IMR-90 (cell line): ENCODE measurements around the gene BRAT1. TPM values are rescaled to one million over a fixed set of nuclear protein-coding genes. Genes with fewer than 3 reads are reported as not detected.

Experiments
- ATAC-seq: fragments of 200-7000 bp; cut with Tn5 transposase; 2 replicates; pipeline ENCODE4 v1.9.1; 2020; ENCODE audit warnings: low read depth, mild to moderate bottlenecking, moderate library complexity
- BruUV-seq: library from RNA; stranded (reverse); fragments of 400-500 nt; replicated peaks from 2 replicates; lab custom pipeline; 2021; lab: Mats Ljungman, UMichigan
- CTCF ChIA-PET: fragments of 300-600 bp; formaldehyde crosslinking; extraction: SDS; loops from one replicate; lab custom pipeline; 2021; ENCODE audit warnings: antibody characterized with exemption; lab: Yijun Ruan, JAX
- POLR2A ChIA-PET: fragments of 300-600 bp; sonication (Branson Sonifier 250); formaldehyde crosslinking; loops from one replicate; lab custom pipeline; 2022; ENCODE audit warnings: antibody characterized with exemption; ENCODE audit not compliant: unreplicated experiment; lab: Charles Lee
- DNase-seq: peaks from one replicate; pipeline ENCODE4 v3.0.0; 2013
- H2AFZ ChIP-seq: replicated peaks from 2 replicates; pipeline ENCODE3; 2013; ENCODE audit warnings: low read length, mild to moderate bottlenecking; ENCODE audit not compliant: poor library complexity
- H2AK5ac ChIP-seq: 2 replicates; pipeline ENCODE4 v1.6.1; 2013; ENCODE audit warnings: low read depth, low read length, inconsistent platforms
- H2AK9ac ChIP-seq: replicated peaks from 2 replicates; pipeline ENCODE3; 2013; ENCODE audit warnings: mild to moderate bottlenecking, low read depth, low read length, moderate library complexity; ENCODE audit not compliant: poor library complexity
- H2BK120ac ChIP-seq: 2 replicates; pipeline ENCODE4 v1.6.1; 2013; ENCODE audit warnings: low read depth, low read length, inconsistent platforms
- H2BK15ac ChIP-seq: 3 replicates; pipeline ENCODE4 v1.6.1; 2013; ENCODE audit warnings: low read depth, low read length, inconsistent platforms
- H2BK20ac ChIP-seq: 2 replicates; pipeline ENCODE4 v1.6.1; 2013; ENCODE audit warnings: low read depth, mild to moderate bottlenecking, inconsistent platforms, low read length, moderate library complexity
- H2BK5ac ChIP-seq: 2 replicates; pipeline ENCODE4 v1.6.1; 2013; ENCODE audit warnings: mild to moderate bottlenecking, low read depth, low read length, inconsistent platforms; ENCODE audit not compliant: poor library complexity, severe bottlenecking
- H3K14ac ChIP-seq: replicated peaks from 2 replicates; pipeline ENCODE4 v1.6.1; 2013; ENCODE audit warnings: low read depth, low read length, inconsistent platforms
- H3K18ac ChIP-seq: 2 replicates; pipeline ENCODE4 v1.6.1; 2013; ENCODE audit warnings: low read depth, low read length, control low read depth
- H3K23ac ChIP-seq: 2 replicates; pipeline ENCODE4 v1.6.1; 2013; ENCODE audit warnings: low read depth, low read length, inconsistent platforms
- H3K27ac ChIP-seq: 2 replicates; pipeline ENCODE4 v1.5.1; 2013; ENCODE audit warnings: mild to moderate bottlenecking, control low read depth, low read length; ENCODE audit not compliant: insufficient read depth
- H3K27me3 ChIP-seq: 2 replicates; pipeline ENCODE4 v1.6.1; 2013; ENCODE audit warnings: low read length; ENCODE audit not compliant: control insufficient read depth, insufficient read depth
- H3K36me3 ChIP-seq: 2 replicates; pipeline ENCODE4 v1.6.1; 2013; ENCODE audit warnings: low read length, mixed read lengths; ENCODE audit not compliant: control insufficient read depth, insufficient read depth
- H3K4ac ChIP-seq: 2 replicates; pipeline ENCODE4 v1.6.1; 2013; ENCODE audit warnings: low read depth, low read length, inconsistent platforms
- H3K4me1 ChIP-seq: 2 replicates; pipeline ENCODE4 v1.6.1; 2013; ENCODE audit warnings: low read length, mixed read lengths; ENCODE audit not compliant: control insufficient read depth, insufficient read depth
- H3K4me2 ChIP-seq: 2 replicates; pipeline ENCODE4 v1.6.1; 2013; ENCODE audit warnings: low read depth, mild to moderate bottlenecking, control low read depth, low read length, moderate library complexity
- H3K4me3 ChIP-seq: 2 replicates; pipeline ENCODE4 v1.5.1; 2013; ENCODE audit warnings: low read depth, mild to moderate bottlenecking, control low read depth, low read length, moderate library complexity; ENCODE audit not compliant: insufficient read depth
- H3K56ac ChIP-seq: 2 replicates; pipeline ENCODE4 v1.6.1; 2013; ENCODE audit warnings: low read length, inconsistent platforms; ENCODE audit not compliant: insufficient read depth; ENCODE audit errors: extremely low read depth
- H3K79me1 ChIP-seq, 2 experiments: 2 replicates each; pipeline ENCODE4 v1.6.1; 2013; ENCODE audit warnings: low read length in 2 of 2, inconsistent platforms in 1 of 2, low read depth in 1 of 2
- H3K9ac ChIP-seq: 2 replicates; pipeline ENCODE4 v1.6.1; 2013; ENCODE audit warnings: low read depth, low read length, control low read depth
- H3K9me1 ChIP-seq: 2 replicates; pipeline ENCODE4 v1.6.1; 2013; ENCODE audit warnings: low read length, inconsistent platforms; ENCODE audit not compliant: insufficient read depth
- H3K9me3 ChIP-seq: 2 replicates; pipeline ENCODE4 v1.6.1; 2013; ENCODE audit warnings: low read length; ENCODE audit not compliant: control insufficient read depth, insufficient read depth
- H4K20me1 ChIP-seq: 2 replicates; pipeline ENCODE4 v1.6.1; 2013; ENCODE audit warnings: low read length, inconsistent platforms; ENCODE audit not compliant: insufficient read depth
- H4K5ac ChIP-seq: 2 replicates; pipeline ENCODE4 v1.6.1; 2013; ENCODE audit warnings: mild to moderate bottlenecking, low read depth, low read length, control low read depth
- H4K8ac ChIP-seq, 2 experiments: 2 replicates each; pipeline ENCODE4 v1.6.1; 2013; ENCODE audit warnings: low read depth in 2 of 2, low read length in 2 of 2, control low read depth in 1 of 2, inconsistent platforms in 1 of 2
- H4K91ac ChIP-seq: 2 replicates; pipeline ENCODE4 v1.6.1; 2013; ENCODE audit warnings: low read depth, low read length, inconsistent platforms; ENCODE audit not compliant: insufficient read depth
- BHLHE40 ChIP-seq: fragments of 150-350 bp; IDR thresholded peaks from 2 replicates; pipeline ENCODE4 v1.6.1; 2016; ENCODE audit warnings: mild to moderate bottlenecking, low read depth, low read length
- CEBPB ChIP-seq: IDR thresholded peaks from 2 replicates; pipeline ENCODE4 v1.6.1; 2012; ENCODE audit warnings: low read depth, low read length, improper control_type of control experiment
- CHD1 ChIP-seq: IDR thresholded peaks from 2 replicates; pipeline ENCODE4 v1.6.1; 2012; ENCODE audit warnings: low read depth, low read length, improper control_type of control experiment
- CTCF ChIP-seq: conservative IDR thresholded peaks from 2 replicates; pipeline ENCODE4 v1.5.1; 2012; ENCODE audit warnings: mild to moderate bottlenecking, low read depth, low read length, improper control_type of control experiment
- FOS ChIP-seq: fragments of 150-350 bp; IDR thresholded peaks from 2 replicates; pipeline ENCODE4 v1.6.1; 2016; ENCODE audit warnings: low read depth, low read length
- MAFK ChIP-seq: IDR thresholded peaks from 2 replicates; pipeline ENCODE4 v1.6.1; 2012; ENCODE audit warnings: low read depth, low read length, improper control_type of control experiment
- MAZ ChIP-seq: IDR thresholded peaks from 2 replicates; pipeline ENCODE4 v1.6.1; 2012; ENCODE audit warnings: low read depth, mild to moderate bottlenecking, low read length, improper control_type of control experiment, moderate library complexity, borderline replicate concordance
- MXI1 ChIP-seq: IDR thresholded peaks from 2 replicates; pipeline ENCODE4 v1.6.1; 2012; ENCODE audit warnings: low read depth, mild to moderate bottlenecking, low read length, moderate library complexity, borderline replicate concordance
- NFE2L2 ChIP-seq: fragments of 150-350 bp; IDR thresholded peaks from 2 replicates; pipeline ENCODE4 v1.6.1; 2016; ENCODE audit warnings: low read depth, mild to moderate bottlenecking, low read length
- POLR2A ChIP-seq: IDR thresholded peaks from 2 replicates; pipeline ENCODE4 v1.6.1; 2012; ENCODE audit warnings: mild to moderate bottlenecking, low read depth, low read length
- RAD21 ChIP-seq: IDR thresholded peaks from 2 replicates; pipeline ENCODE4 v1.6.1; 2012; ENCODE audit warnings: low read length, improper control_type of control experiment
- RCOR1 ChIP-seq: IDR thresholded peaks from 2 replicates; pipeline ENCODE4 v1.6.1; 2012; ENCODE audit warnings: mild to moderate bottlenecking, low read length, improper control_type of control experiment; ENCODE audit not compliant: insufficient replicate concordance
- RFX5 ChIP-seq: IDR thresholded peaks from 2 replicates; pipeline ENCODE4 v1.8.0; 2012; ENCODE audit warnings: low read depth, mild to moderate bottlenecking, low read length, moderate library complexity
- SMC3 ChIP-seq: fragments of 150-350 bp; IDR thresholded peaks from 2 replicates; pipeline ENCODE4 v1.6.1; 2016; ENCODE audit warnings: low read depth, mild to moderate bottlenecking, antibody characterized with exemption, low read length, moderate library complexity
- WGBS, 2 experiments: methylation state at CpG; one replicate each; pipeline versions ENCODE4 v1.1.5 to v1.1.7; 2013; ENCODE audit warnings: missing lambda C conversion rate in 2 of 2; ENCODE audit not compliant: insufficient read length in 1 of 2; ENCODE audit errors: extremely low coverage in 2 of 2; 5-methylcytosine and 5-hydroxymethylcytosine counted together
- dilution Hi-C: fragments of 300-500 bp; cut with HindIII; formaldehyde crosslinking; loops from one replicate; pipeline ENCODE4 v1.14.3; 2018; ENCODE audit warnings: low sequenced_read_pairs; ENCODE audit not compliant: unreplicated experiment
- in situ Hi-C: fragments of 300-500 bp; cut with MboI; formaldehyde crosslinking; loops from 3 replicates; pipeline ENCODE4 v1.14.3; 2019; ENCODE audit warnings: low sequenced_read_pairs, inconsistent platforms, mixed read lengths
- intact Hi-C: fragments of 100-400 bp; cut with micrococcal nuclease; formaldehyde crosslinking; loops from 2 replicates; pipeline ENCODE4 v1.10.0; 2022
- polyA plus RNA-seq, 3 experiments: library from polyadenylated mRNA; depleted of rRNA; stranded (reverse); fragments of >200 nt; gene quantifications; 2 replicates each; pipeline ENCODE4 v1.2.3, GENCODE V29; 2012; ENCODE audit warnings: low replicate concordance in 1 of 3
- total RNA-seq: library from RNA; depleted of rRNA; stranded (reverse); fragments of >200 nt; gene quantifications from 2 replicates; pipeline ENCODE4 v1.2.3, GENCODE V29; 2012
- TF ChIP-seq, protein P1 (sequence below): fragments of 150-350 bp; IDR thresholded peaks from 2 replicates; pipeline ENCODE4 v1.6.1; 2017; ENCODE audit warnings: mild to moderate bottlenecking, antibody characterized with exemption, low read length, low read depth
- TF ChIP-seq, protein P2 (sequence below): fragments of 150-350 bp; IDR thresholded peaks from 2 replicates; pipeline ENCODE4 v1.6.1; 2016; ENCODE audit warnings: low read depth, mild to moderate bottlenecking, low read length, moderate library complexity, borderline replicate concordance

The BRAT1 gene
- total and polyA plus RNA-seq, 2 of the 4 experiments (the other 2 are of a cell fraction): 6.8 to 21.9 TPM

- no peaks in the 10 kb centered on the region for H3K27me3 ChIP-seq
- ChIA-PET POLR2A (no interaction called here), CTCF (no interaction called here)
- H3K79me1 ChIP-seq: no peaks in the 10 kb centered on the region
- TF ChIP-seq CTCF (no peak), CEBPB (no peak), BHLHE40 (no peak), NFE2L2 (no peak), MXI1 (no peak), FOS (no peak), POLR2A (no peak), SMC3 (no peak), RAD21 (no peak), CHD1 (no peak), MAZ (no peak), MAFK (no peak), RCOR1 (no peak), RFX5 (no peak)
- TF ChIP-seq, protein P1, sequence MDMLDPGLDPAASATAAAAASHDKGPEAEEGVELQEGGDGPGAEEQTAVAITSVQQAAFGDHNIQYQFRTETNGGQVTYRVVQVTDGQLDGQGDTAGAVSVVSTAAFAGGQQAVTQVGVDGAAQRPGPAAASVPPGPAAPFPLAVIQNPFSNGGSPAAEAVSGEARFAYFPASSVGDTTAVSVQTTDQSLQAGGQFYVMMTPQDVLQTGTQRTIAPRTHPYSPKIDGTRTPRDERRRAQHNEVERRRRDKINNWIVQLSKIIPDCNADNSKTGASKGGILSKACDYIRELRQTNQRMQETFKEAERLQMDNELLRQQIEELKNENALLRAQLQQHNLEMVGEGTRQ: no peak
- TF ChIP-seq, protein P2, sequence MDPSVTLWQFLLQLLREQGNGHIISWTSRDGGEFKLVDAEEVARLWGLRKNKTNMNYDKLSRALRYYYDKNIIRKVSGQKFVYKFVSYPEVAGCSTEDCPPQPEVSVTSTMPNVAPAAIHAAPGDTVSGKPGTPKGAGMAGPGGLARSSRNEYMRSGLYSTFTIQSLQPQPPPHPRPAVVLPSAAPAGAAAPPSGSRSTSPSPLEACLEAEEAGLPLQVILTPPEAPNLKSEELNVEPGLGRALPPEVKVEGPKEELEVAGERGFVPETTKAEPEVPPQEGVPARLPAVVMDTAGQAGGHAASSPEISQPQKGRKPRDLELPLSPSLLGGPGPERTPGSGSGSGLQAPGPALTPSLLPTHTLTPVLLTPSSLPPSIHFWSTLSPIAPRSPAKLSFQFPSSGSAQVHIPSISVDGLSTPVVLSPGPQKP: no peak
- H3K9me1 ChIP-seq: no peaks in the 10 kb centered on the region
- H2AFZ ChIP-seq: no peak overlapping the region
- ATAC-seq: no peak
- H2BK5ac ChIP-seq: no peak overlapping the region
- H3K9ac ChIP-seq: no peak overlapping the region
- dilution Hi-C loops (no loop called here), in situ Hi-C loops (no loop called here), intact Hi-C loops (no loop called here)
- no peak overlapping the region for H3K4ac ChIP-seq
- H3K18ac ChIP-seq: no peak overlapping the region
- BruUV-seq: no TSS peak
- WGBS, 2 experiments: 96% methylated on average over 7 of the region's 9 CpGs; no CpG with 5 or more reads in 1 of the 2 experiments
- no peak overlapping the region for H4K91ac ChIP-seq
- H2BK120ac ChIP-seq: no peak overlapping the region
- H4K8ac ChIP-seq: no peak overlapping the region
- no peak overlapping the region for H4K5ac ChIP-seq
- no peak overlapping the region for H3K56ac ChIP-seq
- no peak overlapping the region for H2BK20ac ChIP-seq
- H2BK15ac ChIP-seq: no peak overlapping the region
- H4K20me1 ChIP-seq: no peaks in the 10 kb centered on the region
- no peak overlapping the region for H3K14ac ChIP-seq
- H2AK5ac ChIP-seq: no peak overlapping the region
- no peaks in the 10 kb centered on the region for H3K9me3 ChIP-seq
- no peak overlapping the region for H3K4me3 ChIP-seq
- peaks cover 18% of the 10 kb centered on the region for H3K36me3 ChIP-seq
- no peaks in the 10 kb centered on the region for H3K4me1 ChIP-seq
- DNase-seq: no peak
- H2AK9ac ChIP-seq: no peak overlapping the region
- H3K23ac ChIP-seq: no peak overlapping the region
- H3K27ac ChIP-seq: no peak overlapping the region
- no peak overlapping the region for H3K4me2 ChIP-seq
Observed at GRCh38 chr7:2587134-2587533, 31.8 kb upstream of the BRAT1 start.
